Osteocyte (in vitro differentiated cells): ENCODE results near the gene RNF212. TPM values are rescaled to one million over a fixed set of nuclear protein-coding genes. Genes with fewer than 3 reads are reported as not detected.
"Not testable (repeated sequence)": the region's sequence is repeated elsewhere in the genome, so short reads cannot be mapped to it uniquely, and the experiment has no call there.

Experiments used
- DNase-seq: peaks from one replicate; pipeline ENCODE4 v3.0.0; 2021; ENCODE audit warnings: mixed read lengths; ENCODE audit not compliant: unreplicated experiment; ENCODE audit errors: extremely low spot score
- H3K27ac Mint-ChIP-seq: one replicate; pipeline ENCODE4 v1.8.0; 2021; ENCODE audit warnings: mild to moderate bottlenecking, mixed read lengths; ENCODE audit not compliant: unreplicated experiment
- H3K27me3 Mint-ChIP-seq: one replicate; pipeline ENCODE4 v1.8.0; 2021; ENCODE audit warnings: mixed read lengths; ENCODE audit not compliant: unreplicated experiment
- H3K36me3 Mint-ChIP-seq: one replicate; pipeline ENCODE4 v1.8.0; 2021; ENCODE audit warnings: mixed read lengths; ENCODE audit not compliant: unreplicated experiment
- H3K4me1 Mint-ChIP-seq: one replicate; pipeline ENCODE4 v1.8.0; 2021; ENCODE audit warnings: mixed read lengths; ENCODE audit not compliant: unreplicated experiment
- H3K4me3 Mint-ChIP-seq: one replicate; pipeline ENCODE4 v1.8.0; 2021; ENCODE audit warnings: mild to moderate bottlenecking, moderate library complexity, mixed read lengths; ENCODE audit not compliant: unreplicated experiment
- H3K9me3 Mint-ChIP-seq: one replicate; pipeline ENCODE4 v1.8.0; 2021; ENCODE audit warnings: mixed read lengths; ENCODE audit not compliant: unreplicated experiment
- CTCF ChIP-seq: fragments of 200-600 bp; sonication (generic); IDR thresholded peaks from 2 replicates; pipeline ENCODE4 v1.5.0; 2021; ENCODE audit warnings: antibody characterized with exemption, mild to moderate bottlenecking, moderate library complexity
- total RNA-seq: library from RNA; stranded (reverse); gene quantifications from 2 replicates; pipeline ENCODE4 v1.2.1, GENCODE V29; 2021

The RNF212 gene
- total RNA-seq, 1 donor from 2014 or later = 3.8 TPM

GRCh38 chr4:1047976-1048772 lies 65.2 kb downstream of the RNF212 start:
- Mint-ChIP-seq H3K9me3 (no peaks in the 10 kb centered on the region), H3K27ac (peak overlapping the region; percentile 93), H3K27me3 (peaks cover 3% of the 10 kb centered on the region), H3K36me3 (no peaks in the 10 kb centered on the region), H3K4me1 (peaks cover 53% of the 10 kb centered on the region), H3K4me3 (no peak overlapping the region)
- DNase-seq = no peak
- TF ChIP-seq CTCF = no peak

- Mint-ChIP-seq H3K9me3 (no peaks in the 10 kb centered on the region), H3K36me3 (no peaks in the 10 kb centered on the region), H3K27me3 (no peaks in the 10 kb centered on the region), H3K4me1 (peaks cover 47% of the 10 kb centered on the region), H3K27ac (peak overlapping the region; percentile 93), H3K4me3 (peak overlapping the region; percentile 32)
- no peak for TF ChIP-seq CTCF
- DNase-seq = no peak
Observed at GRCh38 chr4:1047106-1047975, 66.0 kb downstream of the RNF212 start.

- H3K36me3 Mint-ChIP-seq, H3K9me3 Mint-ChIP-seq, DNase-seq, H3K27me3 Mint-ChIP-seq, H3K4me3 Mint-ChIP-seq: not testable (repeated sequence)
- Mint-ChIP-seq H3K27ac (peak overlapping the region; percentile 82), H3K4me1 (peaks cover 45% of the 10 kb centered on the region)
Observed at GRCh38 chr4:1046581-1047011, 66.8 kb downstream of the RNF212 start.

GRCh38 chr4:1045595-1046201 lies 67.7 kb downstream of the RNF212 start:
- no peaks in the 10 kb centered on the region for H3K36me3 Mint-ChIP-seq
- H3K4me1 Mint-ChIP-seq = peaks cover 51% of the 10 kb centered on the region
- no peak for DNase-seq
- H3K4me3 Mint-ChIP-seq = no peak overlapping the region
- no peaks in the 10 kb centered on the region for H3K27me3 Mint-ChIP-seq
- H3K27ac Mint-ChIP-seq = peak overlapping the region; percentile 96
- no peak for TF ChIP-seq CTCF
- no peaks in the 10 kb centered on the region for H3K9me3 Mint-ChIP-seq

GRCh38 chr4:1045193-1045594 lies 68.2 kb downstream of the RNF212 start:
- TF ChIP-seq CTCF = no peak
- Mint-ChIP-seq H3K27ac (peak overlapping the region; percentile 96), H3K4me3 (no peak overlapping the region), H3K9me3 (no peaks in the 10 kb centered on the region), H3K4me1 (peaks cover 55% of the 10 kb centered on the region), H3K36me3 (no peaks in the 10 kb centered on the region), H3K27me3 (no peaks in the 10 kb centered on the region)
- DNase-seq = no peak
